ENCODE measurements around the gene LPP. TPM values are rescaled to one million over a fixed set of nuclear protein-coding genes. Genes with fewer than 3 reads are reported as not detected.

The LPP gene
- total RNA-seq, 1 donor from 2014 or later = 109 TPM

DNA sequence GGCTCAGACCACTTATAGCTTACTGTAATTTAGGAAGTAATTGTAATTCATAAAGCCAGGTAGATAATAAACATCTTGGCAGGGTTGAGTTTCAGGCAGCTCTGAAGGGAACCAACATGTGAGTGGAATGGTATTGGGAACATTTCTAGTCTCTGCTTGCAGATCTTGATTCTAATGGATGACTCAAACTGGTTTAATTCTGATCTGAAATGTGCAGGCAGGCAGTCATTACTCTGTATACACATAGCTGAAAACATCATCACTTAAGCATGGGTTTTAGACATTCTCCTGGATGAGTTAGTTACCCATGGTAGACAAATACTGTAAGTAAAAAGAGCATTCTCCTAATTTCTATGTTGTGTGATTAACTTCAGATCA, 700.8 kb downstream of the LPP start:
- intact Hi-C loops (cut with micrococcal nuclease) = no loop called here
- ATAC-seq (peak; percentile 22), DNase-seq (no peak)

DNA sequence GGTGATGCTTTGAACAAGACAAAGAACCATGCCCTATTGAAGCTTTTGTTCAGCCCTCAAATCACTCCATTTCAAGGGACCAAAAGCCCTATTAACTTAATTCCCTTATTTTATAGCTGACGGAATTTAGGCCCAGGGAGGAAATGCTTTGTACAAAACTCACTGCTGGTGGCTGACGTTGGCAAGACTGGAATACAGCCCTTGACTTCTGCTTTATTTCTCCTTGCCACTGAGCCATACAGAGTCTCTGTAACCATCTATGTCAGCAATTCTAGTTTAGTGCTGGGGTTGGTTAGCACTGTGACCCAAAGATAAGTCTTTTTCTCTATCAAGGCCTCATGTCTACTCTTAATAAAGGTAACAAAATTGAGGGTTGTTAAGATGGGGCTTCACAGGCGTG, 701.7 kb downstream of the LPP start:
- ATAC-seq (no peak), DNase-seq (no peak)
- intact Hi-C loops (cut with micrococcal nuclease) = no loop called here

DNA sequence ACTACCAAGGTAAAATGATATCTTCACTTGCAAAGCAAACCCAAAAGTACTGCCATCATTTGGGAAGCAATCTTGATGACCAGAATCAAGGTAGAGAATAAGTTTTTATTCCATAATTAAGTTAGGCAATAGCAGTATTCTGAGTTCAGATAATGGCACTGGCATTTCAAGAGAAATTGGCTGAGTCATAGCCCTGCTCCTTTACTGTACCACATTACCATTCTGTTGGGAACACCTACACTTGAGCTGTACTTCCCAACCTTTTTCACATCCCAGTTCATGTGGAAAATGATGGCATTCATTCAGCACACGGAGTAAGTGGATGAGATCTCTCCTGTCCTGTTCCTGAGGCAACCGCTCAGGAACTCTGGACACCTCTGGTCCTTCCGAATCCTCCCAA, 706.2 kb downstream of the LPP start:
- no peak for DNase-seq
- ATAC-seq = no peak
- intact Hi-C loops (cut with micrococcal nuclease) = no loop called here

DNA sequence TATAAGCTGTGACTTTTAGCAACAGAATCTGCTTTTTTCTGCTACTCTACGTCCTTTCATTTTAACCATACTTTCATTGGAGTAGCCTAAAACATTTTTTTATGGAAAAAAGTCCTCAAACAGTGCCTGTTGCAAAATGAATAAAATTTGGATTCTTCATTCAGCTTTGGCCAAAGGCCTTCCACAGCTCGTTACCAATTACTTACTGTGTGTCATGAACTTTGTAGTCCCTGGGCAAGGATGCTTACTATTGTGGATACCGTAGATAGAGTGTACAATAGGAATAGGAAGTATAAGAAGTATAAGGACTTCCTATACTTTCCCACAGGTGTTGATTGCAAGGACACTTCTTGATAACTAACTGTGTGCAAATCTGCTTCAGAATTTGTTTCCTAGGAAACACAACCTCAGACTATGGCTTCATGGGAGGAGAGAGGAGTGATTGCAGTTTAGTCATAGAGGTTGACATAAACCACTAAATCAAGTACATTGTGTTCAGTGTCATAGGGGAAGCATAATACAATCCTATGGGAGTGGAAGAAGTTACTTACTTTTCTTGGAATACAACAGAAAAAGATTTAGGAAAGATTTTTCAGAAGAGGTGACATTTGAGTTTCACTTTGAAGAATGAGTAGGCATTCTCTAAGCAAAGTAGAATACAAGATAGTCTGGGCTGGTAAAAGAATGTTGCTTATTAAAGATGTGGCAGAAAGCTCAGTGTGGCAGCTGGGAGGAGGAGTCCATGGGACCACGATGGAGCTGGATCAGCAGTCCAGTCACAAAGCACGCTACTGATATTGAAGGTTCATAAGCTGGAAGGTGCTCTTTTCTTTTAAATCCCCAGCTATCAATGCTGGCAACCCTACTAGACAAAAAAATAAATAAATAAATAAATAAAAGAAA, 708.1 kb downstream of the LPP start:
- ATAC-seq (no peak), DNase-seq (no peak)

DNA sequence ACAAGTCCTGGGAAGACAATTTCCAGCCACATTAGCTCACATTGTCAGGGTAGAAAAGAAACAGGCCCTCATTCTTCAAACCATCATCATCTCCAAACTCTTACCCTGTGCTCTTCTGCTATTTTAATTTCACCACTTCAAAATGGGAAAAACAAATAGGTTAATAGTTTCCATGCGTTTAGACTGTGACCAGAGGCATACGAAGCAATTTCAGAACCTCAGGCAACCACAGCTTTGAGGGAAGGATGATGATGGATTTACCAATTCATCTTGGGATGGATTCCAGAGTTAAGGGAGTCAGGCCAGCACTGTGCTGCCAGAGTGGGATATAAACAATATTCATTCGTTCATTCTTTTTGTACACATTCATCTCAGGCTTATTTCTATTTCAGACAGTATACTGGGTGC, 710.0 kb downstream of the LPP start:
- intact Hi-C loops (cut with micrococcal nuclease) = no loop called here
- DNase-seq (no peak), ATAC-seq (no peak)

More for the DNA sequence above, 708.1 kb downstream of the LPP start:
- intact Hi-C loops (cut with micrococcal nuclease) = no loop called here

DNA sequence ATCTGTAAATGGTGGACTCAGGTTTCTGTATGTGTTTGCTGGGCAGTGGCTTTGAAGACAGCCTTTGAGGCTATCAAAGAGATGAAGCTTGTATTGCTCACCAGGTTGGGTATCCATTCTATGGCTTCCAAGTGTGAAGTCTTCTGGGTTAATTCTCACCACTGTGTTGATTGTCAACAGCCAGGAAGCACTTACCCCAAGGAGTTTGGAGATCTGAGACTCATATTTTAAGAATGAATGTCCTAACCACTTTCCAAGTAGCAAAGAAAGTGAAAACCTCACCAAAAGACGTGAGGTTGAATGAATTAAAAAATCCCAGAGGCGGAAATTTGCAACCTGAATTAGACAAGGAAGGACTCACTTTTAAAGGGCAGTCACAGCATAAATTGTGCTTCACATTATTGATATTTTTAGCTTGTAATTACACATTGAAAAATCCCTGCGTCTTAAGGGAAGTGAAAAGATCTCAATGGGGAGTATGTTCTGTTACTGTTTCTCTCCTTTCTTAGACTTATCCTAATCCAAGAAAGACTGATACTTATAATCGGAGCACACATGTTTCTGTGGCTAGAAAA, 713.8 kb downstream of the LPP start:
- ATAC-seq (no peak), DNase-seq (no peak)
- intact Hi-C loops (cut with micrococcal nuclease) = no loop called here

DNA sequence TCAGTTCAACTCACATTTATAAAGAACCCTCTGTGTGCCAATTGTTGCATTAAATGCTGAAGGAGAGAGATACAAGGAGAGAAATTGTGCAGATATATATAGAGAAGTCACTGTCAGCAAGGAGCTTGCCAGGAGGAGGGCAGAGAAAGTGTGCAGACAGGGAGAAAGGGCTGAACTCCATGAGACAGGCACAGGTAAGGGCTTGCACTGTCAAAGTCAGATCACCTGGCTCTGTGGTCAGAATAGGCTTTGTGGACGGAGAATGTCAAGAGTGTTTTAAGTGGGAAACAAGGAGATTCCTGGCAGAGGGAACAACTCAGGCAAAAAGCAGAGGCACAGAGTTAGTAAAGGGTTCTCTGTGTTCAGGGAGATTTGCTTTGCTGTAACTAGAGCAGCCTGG, 714.8 kb downstream of the LPP start:
- ATAC-seq (peak; percentile 52), DNase-seq (no peak)
- intact Hi-C loops (cut with micrococcal nuclease) = no loop called here

DNA sequence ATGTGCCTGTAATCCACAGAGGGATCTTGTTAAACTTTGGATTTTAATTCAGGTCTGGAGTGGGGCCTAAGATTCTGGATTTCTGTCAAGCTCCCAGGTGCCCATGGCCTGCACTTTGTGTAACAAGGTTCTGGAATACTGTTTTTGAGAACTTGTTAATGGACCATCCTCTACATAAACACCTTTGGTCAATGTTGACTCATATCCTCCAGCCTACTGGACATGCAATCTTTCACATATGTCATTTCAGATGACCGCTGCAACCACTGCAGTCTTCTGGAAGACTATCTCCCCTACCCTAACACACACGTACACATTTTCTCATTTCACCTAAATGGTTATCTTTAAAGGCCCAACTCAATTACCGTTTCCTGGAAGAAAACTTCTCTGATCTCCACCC, 715.7 kb downstream of the LPP start:
- intact Hi-C loops (cut with micrococcal nuclease) = no loop called here
- ATAC-seq = no peak
- no peak for DNase-seq

DNA sequence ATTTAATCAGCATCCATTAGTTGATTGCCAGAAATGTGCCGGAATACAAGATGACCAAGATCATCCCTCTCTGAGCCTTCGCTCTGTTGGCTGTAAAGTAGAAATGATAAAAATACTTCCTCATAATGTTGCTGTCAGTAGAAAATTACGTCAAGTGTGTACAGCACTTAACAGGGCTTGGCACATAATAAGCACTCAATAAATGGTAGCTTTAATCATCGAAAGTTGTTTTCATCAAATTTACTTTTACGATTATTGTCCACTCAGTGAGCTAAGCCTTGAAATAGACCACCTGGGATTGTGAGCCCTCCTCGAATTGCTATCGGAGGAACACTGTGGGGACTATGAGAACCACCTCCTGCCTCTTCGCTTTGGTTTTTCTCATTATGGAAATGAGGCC, 716.5 kb downstream of the LPP start:
- peak; percentile 19 for ATAC-seq

DNA sequence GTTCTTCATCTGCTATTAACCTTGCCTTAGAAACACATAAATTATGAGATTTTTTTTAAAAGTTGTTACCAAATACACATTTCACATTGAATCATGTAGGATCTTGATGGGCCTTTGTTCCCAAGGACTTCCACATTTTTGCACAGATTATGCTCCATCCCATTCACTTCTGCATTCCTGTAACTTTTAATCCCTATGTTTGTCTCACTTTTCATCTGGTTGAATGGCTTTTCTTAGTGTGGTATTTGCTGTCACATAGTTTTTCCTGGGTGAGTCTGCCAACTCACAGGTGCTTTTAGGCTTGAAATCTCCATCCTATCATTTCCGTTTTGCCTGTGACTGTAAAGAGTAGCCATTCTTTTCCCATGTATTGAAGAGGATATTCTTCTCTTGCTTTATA, 720.6 kb downstream of the LPP start:
- ATAC-seq = no peak
- no peak for DNase-seq
- intact Hi-C loops (cut with micrococcal nuclease) = no loop called here

More for the DNA sequence above, 716.5 kb downstream of the LPP start:
- intact Hi-C loops (cut with micrococcal nuclease) = no loop called here
- DNase-seq = no peak

DNA sequence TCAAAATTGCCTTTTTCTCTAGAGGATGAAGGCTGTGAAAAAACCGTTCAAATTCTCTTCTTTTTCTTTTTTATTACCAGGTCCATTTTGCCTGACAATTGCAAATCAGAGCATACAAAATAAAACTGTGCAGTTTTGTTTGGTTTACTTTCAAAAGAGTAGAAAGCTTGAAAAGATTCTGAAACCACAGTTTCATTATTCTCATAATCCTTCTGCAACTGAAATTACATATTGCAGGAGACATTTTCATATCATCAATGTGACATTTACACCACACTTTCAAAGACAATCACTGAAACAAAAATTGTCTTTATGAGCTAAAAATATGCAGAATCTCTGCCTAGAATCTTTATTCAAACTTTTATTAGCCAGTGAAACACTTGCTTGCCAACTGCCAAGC, 721.5 kb downstream of the LPP start:
- intact Hi-C loops (cut with micrococcal nuclease) = no loop called here
- ATAC-seq (no peak), DNase-seq (no peak)

DNA sequence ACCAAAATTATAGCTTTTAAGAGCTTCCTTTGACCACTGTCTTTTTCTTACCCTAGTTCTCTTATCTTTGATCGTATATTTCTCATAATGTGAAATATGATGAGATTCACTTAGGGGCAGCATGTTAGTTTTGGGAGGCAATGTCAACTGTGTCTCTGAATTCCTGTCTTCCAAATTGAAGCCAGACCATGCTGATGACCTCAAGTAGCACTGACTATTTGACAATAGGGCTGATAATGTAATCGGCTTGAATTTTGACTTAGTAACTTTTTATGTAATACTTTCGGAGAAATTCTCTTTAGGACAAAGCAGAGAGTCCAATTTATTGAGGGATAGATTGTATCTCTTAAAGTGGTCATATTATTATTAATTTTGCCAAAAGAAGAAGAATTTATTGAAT, 722.4 kb downstream of the LPP start:
- no peak for DNase-seq
- intact Hi-C loops (cut with micrococcal nuclease) = no loop called here
- no peak for ATAC-seq

DNA sequence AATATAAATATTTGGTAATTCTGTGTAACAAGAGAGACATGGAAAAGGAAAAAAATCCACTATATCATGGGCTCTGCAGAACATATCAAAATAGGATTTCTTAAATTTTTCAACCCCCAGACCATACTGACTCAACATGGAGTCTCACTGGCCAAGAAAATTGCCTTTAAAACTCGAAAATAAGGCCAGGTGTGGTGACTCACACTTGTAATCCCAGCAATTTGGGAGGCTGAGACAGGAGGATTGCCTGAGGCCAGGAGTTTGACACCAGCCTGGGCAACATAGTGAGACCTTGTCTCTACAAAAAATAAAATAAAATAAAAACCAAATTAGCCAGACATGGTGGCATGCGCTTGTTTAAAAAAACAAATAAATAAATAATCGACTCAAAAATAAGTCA, 723.4 kb downstream of the LPP start:
- no peak for DNase-seq
- no peak for ATAC-seq
- intact Hi-C loops (cut with micrococcal nuclease) = no loop called here

DNA sequence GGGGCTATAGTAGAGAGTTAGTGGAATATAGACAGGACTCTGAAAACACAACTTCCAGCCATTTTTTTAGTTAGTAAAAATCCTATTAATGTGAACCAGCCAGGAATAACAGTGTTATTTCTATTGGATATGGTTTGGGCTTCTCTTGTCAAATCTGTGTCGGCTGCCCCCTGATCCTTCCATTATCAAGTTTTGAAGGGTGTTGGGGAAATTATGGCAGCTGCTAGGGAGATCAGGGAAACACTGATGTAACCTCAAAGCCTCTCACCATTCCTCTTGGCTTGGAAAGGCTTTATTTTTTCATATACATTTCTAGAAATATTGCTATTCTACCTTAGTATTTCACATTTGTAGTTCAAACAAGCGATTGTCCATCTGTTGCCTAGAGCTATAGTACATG, 724.1 kb downstream of the LPP start:
- intact Hi-C loops (cut with micrococcal nuclease) = no loop called here
- DNase-seq (no peak), ATAC-seq (no peak)

DNA sequence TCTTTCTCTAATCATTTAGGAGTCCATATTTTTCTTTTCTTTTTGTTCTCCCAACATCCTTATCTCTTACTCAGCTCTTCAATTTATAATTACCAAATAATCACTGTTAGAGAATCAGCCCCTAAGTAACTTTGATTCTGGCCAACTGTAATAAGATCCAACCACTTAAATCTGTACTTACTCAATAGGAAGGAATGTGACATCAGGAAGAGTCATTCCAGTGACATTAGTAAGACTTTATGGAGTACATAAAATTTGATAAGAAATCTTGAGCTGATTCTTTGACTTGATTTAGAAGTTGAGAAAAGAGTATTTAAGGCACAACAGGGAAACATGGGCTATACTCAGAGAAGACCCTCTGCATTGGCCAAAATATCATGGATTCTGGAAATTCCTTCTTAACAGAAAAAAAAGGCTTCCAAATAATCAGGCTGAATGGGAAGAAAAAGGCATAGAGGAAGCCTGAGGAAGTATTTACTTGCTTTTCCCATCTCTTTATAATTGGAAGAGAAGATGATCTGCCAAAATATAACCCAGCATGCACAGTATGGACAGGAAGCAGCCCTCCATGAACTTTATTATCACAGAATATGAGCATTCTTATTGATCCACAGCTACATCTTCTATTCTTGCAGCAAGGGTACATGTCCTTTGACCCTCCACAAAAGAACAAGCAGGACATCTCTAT, 728.1 kb downstream of the LPP start:
- peak; percentile 44 for ATAC-seq
- intact Hi-C loops (cut with micrococcal nuclease) = no loop called here
- no peak for DNase-seq

DNA sequence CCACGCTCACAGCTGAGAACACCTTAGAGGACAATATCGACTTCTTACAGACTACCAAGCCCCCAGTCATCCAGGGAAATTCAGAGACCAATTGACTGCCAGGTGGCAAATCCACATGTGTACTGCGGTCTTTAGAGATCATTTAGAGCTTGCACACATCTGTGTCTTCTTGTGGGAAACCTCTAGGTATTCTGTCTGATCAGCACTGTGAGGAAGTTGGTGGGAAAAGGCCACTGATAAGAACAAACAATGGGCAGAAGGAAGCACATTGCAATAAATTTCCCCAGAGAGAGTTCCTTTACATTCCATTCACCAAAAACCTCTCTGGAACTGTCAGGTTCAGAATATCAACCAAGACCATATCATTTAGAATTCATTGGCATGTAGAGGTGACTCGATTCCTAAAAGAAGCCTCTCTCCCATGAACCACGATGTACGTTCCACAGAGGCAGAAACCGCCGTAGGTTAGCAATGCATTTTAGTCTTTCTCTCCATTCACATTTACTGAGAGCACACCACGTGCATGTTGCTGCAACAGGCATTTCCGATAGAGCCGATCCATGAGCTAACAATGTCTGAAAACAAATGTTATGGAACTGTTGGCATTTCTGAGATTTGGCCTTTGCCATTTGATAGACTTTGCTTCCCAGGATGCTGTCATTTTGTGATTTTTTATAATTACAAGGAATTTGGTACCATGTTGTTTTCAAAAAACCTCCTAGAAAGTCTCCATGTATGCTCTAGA, 730.5 kb downstream of the LPP start:
- intact Hi-C loops (cut with micrococcal nuclease) = no loop called here
- DNase-seq = no peak
- ATAC-seq = no peak

DNA sequence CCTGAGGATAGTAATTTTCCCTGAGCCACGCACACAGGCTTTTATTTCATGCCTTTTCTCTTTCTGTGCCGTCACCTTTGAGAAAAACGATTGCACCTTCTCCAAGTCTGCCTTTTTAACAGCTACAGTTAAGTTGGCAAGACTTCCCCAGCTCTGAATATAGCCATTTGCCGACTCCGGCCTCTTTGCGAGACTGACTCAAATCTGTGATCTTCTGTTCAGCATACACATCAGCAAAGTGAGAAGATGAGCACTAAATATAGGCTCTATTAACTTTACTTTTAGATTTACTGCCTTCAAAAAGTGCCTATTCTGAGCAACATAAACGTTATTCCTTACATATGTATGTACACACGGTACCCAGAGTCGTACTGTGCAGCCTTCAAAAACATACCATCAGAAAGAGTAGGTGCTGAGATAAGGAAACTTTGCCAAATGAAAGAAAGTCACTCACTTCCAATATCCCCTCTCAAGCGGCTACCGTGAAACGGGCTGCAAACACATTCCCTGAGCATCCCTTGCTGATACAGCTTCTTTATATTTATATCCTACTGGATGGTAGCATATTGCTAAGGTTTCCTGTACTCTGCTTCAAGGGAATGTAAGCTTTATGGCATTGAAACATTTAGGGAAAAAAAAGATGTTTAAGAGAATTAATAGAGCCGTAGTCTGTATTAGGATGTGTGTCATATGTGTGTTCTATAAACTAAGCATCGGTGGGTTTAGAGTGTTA, 734.5 kb downstream of the LPP start:
- DNase-seq (no peak), ATAC-seq (peak; percentile 51)
- intact Hi-C loops (cut with micrococcal nuclease) = no loop called here

DNA sequence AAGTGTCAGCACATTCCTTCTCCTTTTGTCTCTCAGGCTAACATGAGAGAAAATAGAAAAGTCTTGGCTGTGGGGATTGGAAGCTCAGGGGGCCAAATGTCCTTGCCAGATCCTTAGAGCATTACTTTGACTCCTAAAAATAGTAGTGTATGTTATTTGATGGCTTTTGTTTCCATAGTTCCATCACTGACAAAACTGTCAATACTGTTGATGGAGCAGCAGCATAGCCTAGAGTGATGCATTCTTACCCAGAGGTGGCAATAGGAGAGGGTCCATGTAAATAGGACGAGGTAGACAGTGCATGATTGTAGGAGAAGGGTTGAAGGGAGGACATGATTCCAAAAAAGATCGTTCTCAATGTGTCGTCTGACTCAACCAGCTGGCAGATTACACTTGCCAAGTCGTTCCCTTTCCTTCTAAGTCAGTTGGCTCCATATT, 735.1 kb downstream of the LPP start:
- intact Hi-C loops (cut with micrococcal nuclease) = no loop called here
- ATAC-seq = peak; percentile 89
- DNase-seq = no peak

Data from left ventricle myocardium superior (tissue), 1 donor.